PC-9 (cell line): ENCODE data around the gene SFMBT2. TPM values are rescaled to one million over a fixed set of nuclear protein-coding genes. Genes with fewer than 3 reads are reported as not detected.

Source experiments
- BruUV-seq: library from RNA; stranded (reverse); fragments of 400-500 nt; replicated peaks from 2 replicates; lab custom pipeline; 2021; lab: Mats Ljungman, UMichigan
- CTCF ChIA-PET: fragments of 300-600 bp; sonication (Branson Sonifier 250); formaldehyde crosslinking; loops from one replicate; lab custom pipeline; 2022; ENCODE audit warnings: antibody characterized with exemption; lab: Charles Lee
- POLR2A ChIA-PET: fragments of 300-600 bp; sonication (Branson Sonifier 250); formaldehyde crosslinking; loops from one replicate; lab custom pipeline; 2022; ENCODE audit warnings: antibody characterized with exemption; ENCODE audit not compliant: unreplicated experiment; lab: Charles Lee
- DNase-seq, 2 experiments: peaks; one replicate each; pipeline versions ENCODE4 v3.0.0 to v3.0.0-alpha.2; 2015 to 2022; ENCODE audit warnings: mixed read lengths in 1 of 2
- H2AFZ ChIP-seq: fragments of 200-600 bp; sonication (generic); 2 replicates; pipeline ENCODE4 v1.8.1; 2017; ENCODE audit warnings: antibody characterized with exemption
- H3F3A ChIP-seq: fragments of 200-600 bp; sonication (generic); 2 replicates; pipeline ENCODE4 v1.8.1; 2017; ENCODE audit warnings: antibody characterized with exemption, mild to moderate bottlenecking, low read depth; ENCODE audit not compliant: insufficient read depth
- H3K27ac ChIP-seq: fragments of 200-600 bp; sonication (generic); 2 replicates; pipeline ENCODE4 v1.6.1; 2016; ENCODE audit warnings: mixed run types
- H3K27me3 ChIP-seq: fragments of 200-600 bp; sonication (generic); 2 replicates; pipeline ENCODE4 v1.6.1; 2016; ENCODE audit warnings: low read depth, mixed run types; ENCODE audit not compliant: insufficient read depth
- H3K36me3 ChIP-seq: fragments of 200-600 bp; sonication (generic); 2 replicates; pipeline ENCODE4 v1.6.1; 2016; ENCODE audit warnings: low read depth, mixed run types
- H3K4me1 ChIP-seq: fragments of 200-600 bp; sonication (generic); replicated peaks from 2 replicates; pipeline ENCODE4 v1.6.1; 2016; ENCODE audit warnings: mixed run types; ENCODE audit not compliant: insufficient read depth
- H3K4me2 ChIP-seq: fragments of 200-600 bp; sonication (generic); 2 replicates; pipeline ENCODE4 v1.6.1; 2017; ENCODE audit warnings: mixed run types
- H3K4me3 ChIP-seq: fragments of 200-600 bp; sonication (generic); 2 replicates; pipeline ENCODE4 v1.6.1; 2016; ENCODE audit warnings: mixed run types
- H3K79me2 ChIP-seq: fragments of 200-600 bp; sonication (generic); 2 replicates; pipeline ENCODE4 v1.6.1; 2017; ENCODE audit warnings: low read depth, mixed run types
- H3K9me2 ChIP-seq: fragments of 200-600 bp; sonication (generic); 2 replicates; pipeline ENCODE4 v1.8.1; 2017; ENCODE audit warnings: mild to moderate bottlenecking; ENCODE audit not compliant: insufficient read depth
- H3K9me3 ChIP-seq: fragments of 200-600 bp; sonication (generic); 2 replicates; pipeline ENCODE4 v1.8.1; 2016; ENCODE audit warnings: low read depth; ENCODE audit not compliant: insufficient read depth
- H4K20me1 ChIP-seq: fragments of 200-600 bp; sonication (generic); 2 replicates; pipeline ENCODE4 v1.8.1; 2017; ENCODE audit not compliant: insufficient read depth
- CTCF ChIP-seq: fragments of 200-600 bp; sonication (generic); conservative IDR thresholded peaks from 2 replicates; pipeline ENCODE4 v1.6.1; 2017; ENCODE audit warnings: mixed run types, antibody characterized with exemption, mild to moderate bottlenecking, moderate library complexity
- EZH2 ChIP-seq: fragments of 200-600 bp; sonication (generic); IDR thresholded peaks from 2 replicates; pipeline ENCODE4 v1.8.0; 2017; ENCODE audit warnings: antibody characterized with exemption, low read depth
- intact Hi-C: fragments of 100-400 bp; cut with micrococcal nuclease; formaldehyde crosslinking; loops from one replicate; pipeline ENCODE4 v1.10.0; 2022; ENCODE audit not compliant: unreplicated experiment
- total RNA-seq: library from RNA; stranded (reverse); gene quantifications from 2 replicates; pipeline ENCODE4 v1.2.3, GENCODE V29; 2021

Gene SFMBT2
- total RNA-seq, 1 experiment from 2014 or later: 0.07 TPM

GRCh38 chr10:7362471-7362870, 48.4 kb downstream of the SFMBT2 start:
- no peak overlapping the region for H2AFZ ChIP-seq
- no peaks in the 10 kb centered on the region for H3K9me2 ChIP-seq
- H3K27ac ChIP-seq: no peak overlapping the region
- no peaks in the 10 kb centered on the region for H3K79me2 ChIP-seq
- ChIA-PET POLR2A (no interaction called here), CTCF (no interaction called here)
- intact Hi-C loops: no loop called here
- DNase-seq: no peak
- H3K27me3 ChIP-seq: peaks cover 4% of the 10 kb centered on the region; the same call in 1 of the 2 replicates
- H3K4me1 ChIP-seq: no peaks in the 10 kb centered on the region
- no peak overlapping the region for H3K4me2 ChIP-seq
- no peaks in the 10 kb centered on the region for H4K20me1 ChIP-seq
- no TSS peak for BruUV-seq
- no peak overlapping the region for H3K4me3 ChIP-seq
- no peak for TF ChIP-seq CTCF
- TF ChIP-seq EZH2: no peak
- no peaks in the 10 kb centered on the region for H3K36me3 ChIP-seq
- no peaks in the 10 kb centered on the region for H3K9me3 ChIP-seq
- H3F3A ChIP-seq: no peaks in the 10 kb centered on the region

GRCh38 chr10:7361316-7361715, 49.5 kb downstream of the SFMBT2 start:
- H4K20me1 ChIP-seq: no peaks in the 10 kb centered on the region
- BruUV-seq: no TSS peak
- no peaks in the 10 kb centered on the region for H3K9me3 ChIP-seq
- H3K36me3 ChIP-seq: no peaks in the 10 kb centered on the region
- H3F3A ChIP-seq: no peaks in the 10 kb centered on the region
- intact Hi-C loops: no loop called here
- H2AFZ ChIP-seq: no peak overlapping the region
- H3K4me2 ChIP-seq: no peak overlapping the region
- no peak for TF ChIP-seq CTCF
- TF ChIP-seq EZH2: no peak
- no peaks in the 10 kb centered on the region for H3K4me1 ChIP-seq
- no peak for DNase-seq
- POLR2A ChIA-PET: no interaction called here
- H3K27ac ChIP-seq: no peak overlapping the region
- H3K27me3 ChIP-seq: peaks cover 4% of the 10 kb centered on the region; the same call in 1 of the 2 replicates
- CTCF ChIA-PET: no interaction called here
- H3K4me3 ChIP-seq: no peak overlapping the region
- H3K9me2 ChIP-seq: no peaks in the 10 kb centered on the region
- no peaks in the 10 kb centered on the region for H3K79me2 ChIP-seq

- ChIA-PET CTCF (no interaction called here), POLR2A (no interaction called here)
- H3K27me3 ChIP-seq: peaks cover 4% of the 10 kb centered on the region; the same call in 1 of the 2 replicates
- no peak overlapping the region for H3K27ac ChIP-seq
- H2AFZ ChIP-seq: no peak overlapping the region
- H4K20me1 ChIP-seq: no peaks in the 10 kb centered on the region
- no peak overlapping the region for H3K4me2 ChIP-seq
- intact Hi-C loops: no loop called here
- no peaks in the 10 kb centered on the region for H3K9me2 ChIP-seq
- BruUV-seq: no TSS peak
- DNase-seq: no peak
- no peaks in the 10 kb centered on the region for H3K79me2 ChIP-seq
- no peak overlapping the region for H3K4me3 ChIP-seq
- no peaks in the 10 kb centered on the region for H3F3A ChIP-seq
- no peaks in the 10 kb centered on the region for H3K36me3 ChIP-seq
- no peaks in the 10 kb centered on the region for H3K4me1 ChIP-seq
- no peaks in the 10 kb centered on the region for H3K9me3 ChIP-seq
- TF ChIP-seq CTCF (no peak), EZH2 (no peak)
Measured at GRCh38 chr10:7359954-7360353, 50.9 kb downstream of the SFMBT2 start.
